Cerebellar nuclear complex (tissue), 1 donor: ENCODE results near the gene TDRD7.

Experiments
- DNase-seq, 2 experiments: peaks; one replicate each; lab custom pipeline; 2025; lab: John Stamatoyannopoulos, UW

The TDRD7 gene

DNA sequence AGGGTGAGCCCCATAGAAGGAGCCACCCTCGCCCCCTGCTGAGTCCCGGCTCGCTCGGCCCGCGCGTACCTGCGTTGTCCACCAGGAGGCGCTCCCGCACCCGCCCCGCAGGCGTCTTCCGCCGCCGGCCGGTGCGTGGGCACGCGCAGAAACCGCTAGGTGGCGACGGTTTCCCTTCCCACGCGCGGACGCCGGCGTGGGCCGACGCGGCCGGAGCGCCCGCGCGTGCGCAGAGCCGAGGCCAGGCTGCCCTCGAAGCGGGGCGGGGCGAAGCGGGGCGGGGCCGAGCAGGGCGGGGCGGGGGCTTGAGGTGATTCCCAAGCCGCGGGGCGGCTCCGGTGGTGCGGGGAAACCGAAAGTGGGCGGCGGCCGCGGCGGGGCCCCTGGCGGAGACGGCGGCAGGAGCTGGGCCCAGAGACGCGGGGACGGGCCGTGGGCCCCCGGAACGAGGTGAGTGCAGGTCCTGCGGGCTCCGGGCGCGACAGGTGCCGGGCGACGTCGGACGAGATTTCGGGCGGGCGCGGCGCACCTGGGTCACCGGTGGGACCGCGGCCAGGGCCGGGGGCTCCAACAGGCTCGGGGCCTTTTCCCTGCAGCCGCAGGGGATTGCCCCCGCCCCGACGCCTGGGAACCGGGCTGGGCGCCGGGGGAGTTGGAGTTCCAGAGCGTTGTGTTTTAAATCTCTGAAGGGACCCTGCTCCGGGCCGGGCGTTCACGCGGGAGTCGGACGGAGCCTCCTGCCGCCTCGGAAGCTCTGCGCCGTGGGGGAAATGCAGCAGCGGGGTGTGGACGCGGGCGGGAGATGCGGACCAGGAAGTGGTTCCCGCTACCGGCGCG is at the start of gene TDRD7:
TSS of gene TDRD7 (plus strand) at position 308 of the 837 bp plus-strand sequence. CDS start 16,370 bp downstream, outside the sequence.
- DNase-seq: peak in 1 of 2 experiments; percentile 16

DNA sequence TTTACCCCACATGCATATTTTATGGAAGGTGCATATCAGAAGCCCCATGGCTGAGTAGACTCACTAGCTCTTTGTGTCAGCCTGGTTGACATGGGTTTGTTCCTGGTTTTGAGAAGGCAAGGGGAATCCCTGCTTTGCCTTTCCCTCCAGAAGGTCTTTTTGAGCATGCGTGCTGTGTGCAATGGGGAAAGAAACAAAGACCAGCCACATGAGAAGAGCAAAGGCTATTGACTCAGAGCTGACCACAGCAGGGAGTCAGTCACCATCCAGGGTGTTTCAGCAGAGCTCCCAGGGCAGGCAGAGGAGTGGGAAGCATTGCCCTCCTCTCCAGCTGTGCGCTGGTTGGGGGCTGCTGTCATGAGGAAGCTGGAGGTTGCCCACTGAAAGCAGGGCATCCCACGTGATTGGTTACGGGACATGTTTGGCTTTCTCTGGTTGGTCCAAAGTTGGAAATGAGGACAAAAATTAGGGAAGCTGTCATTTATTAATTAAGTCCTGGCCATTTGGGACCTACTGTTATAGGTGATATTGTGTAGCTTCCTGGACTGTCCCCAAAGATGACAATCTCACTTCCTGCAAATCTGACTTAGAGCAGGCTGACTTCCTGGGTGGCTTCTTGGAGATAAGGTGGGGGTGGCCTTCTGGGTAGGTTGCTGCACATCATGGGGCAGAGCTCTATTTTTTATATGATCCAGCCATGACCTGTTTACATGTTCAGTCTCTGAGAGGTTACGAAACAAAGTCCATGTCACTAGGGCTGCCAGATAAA is 48.9 kb upstream of the TDRD7 start:
- no peak for DNase-seq

- no peak for DNase-seq
These were observed 48.1 kb upstream of the TDRD7 start for GRCh38 chr9:97363661-97364299.

- DNase-seq: no peak
These were observed 47.0 kb upstream of the TDRD7 start for GRCh38 chr9:97364769-97365490.

GRCh38 chr9:97365634-97366033 is 46.3 kb upstream of the TDRD7 start:
- no peak for DNase-seq

GRCh38 chr9:97366476-97366875 is 45.4 kb upstream of the TDRD7 start:
- DNase-seq: no peak

DNA sequence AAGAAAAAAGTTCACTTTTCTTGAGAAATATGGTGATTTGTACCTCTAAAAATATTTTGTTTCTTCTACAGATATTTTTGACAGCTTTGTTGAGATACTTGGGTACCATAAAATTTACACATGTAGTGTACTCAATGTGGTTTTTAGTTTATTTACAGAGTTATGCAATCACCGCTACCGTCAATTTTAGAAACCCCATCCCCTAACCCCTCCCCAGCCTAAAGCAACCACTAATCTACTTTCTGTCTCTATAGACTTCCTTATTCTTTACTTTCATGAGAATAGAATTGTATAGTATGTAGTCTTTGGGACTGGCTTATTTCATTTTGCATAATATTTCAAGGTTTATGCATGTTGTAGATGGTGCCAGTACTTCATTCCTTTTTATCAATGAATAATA is 45.0 kb upstream of the TDRD7 start:
- DNase-seq: no peak

- no peak for DNase-seq
These were observed 44.2 kb upstream of the TDRD7 start for GRCh38 chr9:97367729-97368128.

DNA sequence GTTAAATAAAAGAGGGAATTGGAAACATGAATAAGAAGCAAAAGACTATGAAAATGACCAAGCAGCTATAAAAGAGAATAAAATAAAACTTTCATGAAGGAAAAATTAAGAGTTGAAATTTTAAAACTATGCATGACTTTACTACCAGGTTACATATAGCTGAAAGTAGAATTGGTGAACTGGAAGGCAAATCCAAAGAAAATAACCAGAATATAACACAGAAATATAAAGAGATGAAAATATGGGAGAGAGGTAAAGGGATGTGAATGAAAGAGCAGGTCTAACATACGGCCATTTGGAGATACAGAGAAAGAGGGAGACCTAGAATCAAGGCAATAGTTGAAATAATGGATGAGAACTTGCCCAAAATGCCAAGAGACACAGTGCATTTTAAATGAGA is 42.9 kb upstream of the TDRD7 start:
- DNase-seq: no peak

- no peak for DNase-seq
These were observed 39.3 kb upstream of the TDRD7 start for GRCh38 chr9:97372580-97372979.

- no peak for DNase-seq
These were observed 38.6 kb upstream of the TDRD7 start for GRCh38 chr9:97373331-97373730.

DNA sequence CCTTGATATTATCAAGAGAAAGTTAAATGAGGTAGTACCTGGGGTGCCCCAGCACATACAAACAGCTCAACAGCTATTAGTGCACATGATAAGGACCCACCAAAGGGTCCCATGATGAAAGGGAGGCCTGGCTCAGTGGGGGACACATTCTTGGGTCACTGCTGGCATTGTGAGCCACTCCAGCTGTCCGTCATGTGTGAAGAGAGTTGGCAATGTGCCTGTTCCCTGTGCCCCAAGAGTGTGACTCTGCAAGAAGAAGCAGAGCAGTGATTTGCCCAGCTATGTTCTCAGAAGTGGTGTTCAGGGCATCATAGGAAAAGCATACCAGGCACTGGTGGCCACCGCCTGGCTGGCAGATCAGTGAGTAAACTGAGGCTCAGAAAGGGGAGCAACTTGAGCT is 37.1 kb upstream of the TDRD7 start:
- no peak for DNase-seq

DNA sequence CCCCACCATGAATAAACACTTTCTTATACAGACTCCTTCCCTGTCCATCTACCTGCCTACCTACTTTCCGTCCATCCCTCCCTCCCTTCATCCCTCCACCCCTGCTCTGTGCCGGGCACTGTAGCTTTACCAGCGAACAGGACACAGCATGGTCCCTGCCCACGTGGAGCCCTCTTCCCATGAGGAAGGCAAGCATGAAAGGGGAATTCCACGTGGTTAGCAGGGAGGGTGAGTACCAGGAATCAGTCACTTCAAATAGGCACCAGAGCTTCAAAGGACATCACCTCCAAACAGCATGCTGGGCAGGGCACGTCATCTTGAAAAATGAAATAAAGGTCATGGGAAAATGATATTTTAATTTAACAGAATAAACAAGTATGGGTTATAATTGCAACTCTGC is 35.0 kb upstream of the TDRD7 start:
- DNase-seq: no peak

DNA sequence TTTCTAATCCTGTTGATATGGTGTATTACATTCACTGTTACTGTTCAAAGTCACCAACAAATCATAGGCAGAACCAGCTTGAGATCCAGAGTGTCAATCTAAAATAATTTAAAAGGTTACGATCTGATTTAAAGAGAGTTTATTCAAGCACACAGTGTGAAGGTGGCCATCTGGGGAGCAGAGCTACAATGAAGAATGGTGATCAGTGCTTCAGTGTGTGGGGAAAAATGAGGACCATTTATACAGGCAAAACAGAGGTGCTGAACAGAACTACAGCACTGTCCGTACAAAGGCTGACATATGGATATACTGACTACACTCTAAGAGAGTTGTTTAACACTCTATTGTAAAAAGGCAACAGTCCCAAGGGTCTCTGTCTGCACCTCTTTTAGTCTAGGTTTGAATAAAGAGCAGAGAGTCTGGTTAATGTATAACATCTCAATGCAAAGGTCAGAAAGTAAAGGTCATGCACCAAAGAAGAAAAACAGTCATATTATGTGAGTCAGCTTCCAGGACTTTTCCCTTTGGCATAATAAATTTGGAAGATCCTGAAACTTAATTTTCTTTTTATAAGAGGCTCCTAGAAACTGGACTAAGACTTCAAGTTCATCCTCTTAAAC is 29.7 kb upstream of the TDRD7 start:
- no peak for DNase-seq

DNA sequence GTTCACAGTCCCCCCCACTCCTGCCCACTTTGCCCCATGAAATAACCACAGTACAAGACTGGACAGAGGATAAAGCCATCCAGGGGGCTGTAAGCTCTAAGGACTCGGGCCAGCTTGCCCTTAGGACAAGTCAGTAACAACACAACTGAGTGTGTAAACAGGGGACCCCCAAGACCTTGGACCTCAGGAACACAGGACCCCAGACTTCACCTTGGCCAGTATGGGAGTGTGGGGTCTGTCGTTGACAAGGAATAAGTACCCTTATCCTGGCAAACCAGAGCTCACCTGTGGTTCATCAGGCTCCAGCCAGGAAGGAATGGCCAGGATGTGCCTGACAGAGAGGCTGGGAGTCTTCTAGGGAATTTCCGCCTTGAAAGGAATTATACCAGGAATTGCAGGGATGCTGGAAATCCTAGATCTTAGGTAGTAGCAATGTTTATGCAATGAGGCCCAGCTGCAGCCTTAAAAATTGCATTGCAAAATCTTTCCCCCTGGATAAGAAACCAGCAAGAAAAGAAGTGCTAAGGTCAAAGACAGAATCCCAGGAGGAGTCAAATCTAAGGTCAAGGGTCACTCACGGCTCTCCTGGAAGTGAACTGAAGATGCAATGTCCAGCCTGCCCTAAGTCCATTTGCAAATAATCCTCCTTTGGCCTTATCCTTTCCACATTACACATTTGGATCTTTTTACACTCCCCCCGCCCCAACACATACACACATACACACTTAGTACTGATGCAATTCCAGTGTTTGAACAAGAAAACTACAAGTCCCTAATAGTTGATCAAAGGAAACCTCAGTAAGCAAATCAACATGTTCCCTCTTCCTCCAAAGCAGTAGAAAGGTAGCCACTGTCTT is 27.3 kb upstream of the TDRD7 start:
- no peak for DNase-seq

DNA sequence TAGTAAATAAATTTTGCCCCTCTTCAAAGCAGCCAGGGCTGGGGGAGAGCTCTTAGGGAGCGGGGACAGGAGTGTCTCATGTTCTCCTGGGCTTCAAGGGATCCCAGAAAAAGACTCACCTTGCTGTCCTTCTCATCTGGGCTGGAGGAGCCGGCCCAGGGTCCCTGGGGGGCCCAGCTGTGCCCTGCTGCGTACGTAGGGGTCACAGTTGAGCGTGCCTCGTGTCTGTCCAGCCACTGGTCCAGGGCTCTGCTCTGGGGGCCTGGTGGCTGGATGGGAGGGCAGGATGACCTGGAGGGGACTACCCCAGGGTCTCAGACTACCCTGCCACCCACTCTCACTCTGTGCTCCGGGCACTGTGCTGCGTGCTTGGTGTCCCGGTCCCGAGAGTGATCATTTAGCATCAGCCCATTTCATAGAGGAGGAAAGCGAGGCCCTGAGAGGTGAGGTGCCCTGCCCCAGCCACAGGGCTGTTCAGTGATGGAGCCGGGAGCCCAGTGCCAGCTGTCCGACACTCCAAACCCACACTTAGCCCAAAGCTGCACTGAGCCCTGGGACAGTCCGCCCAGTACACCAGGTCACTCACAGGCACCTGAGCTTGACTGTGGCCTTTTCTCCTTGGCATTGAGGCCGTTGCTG is 26.2 kb upstream of the TDRD7 start:
- no peak for DNase-seq

DNA sequence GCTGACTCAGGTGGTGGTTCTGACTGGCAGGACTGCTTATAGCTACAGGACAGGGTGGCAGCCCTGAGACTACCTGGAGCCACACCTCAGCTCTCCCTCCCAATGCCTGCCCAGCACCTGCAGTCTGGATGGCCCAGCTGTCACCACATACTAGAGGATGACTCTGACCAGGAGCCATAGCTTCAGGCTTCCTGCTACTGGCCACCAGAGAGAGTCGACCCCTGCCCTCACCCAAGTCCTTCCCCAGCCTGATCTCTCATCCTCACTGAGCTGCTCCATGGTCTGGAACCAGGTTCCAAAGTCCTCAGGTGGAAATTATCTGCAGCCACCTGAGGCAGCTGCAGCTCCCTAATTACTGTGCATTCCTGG is 25.6 kb upstream of the TDRD7 start:
- DNase-seq: no peak

GRCh38 chr9:97386733-97387503 is 25.0 kb upstream of the TDRD7 start:
- no peak for DNase-seq

DNA sequence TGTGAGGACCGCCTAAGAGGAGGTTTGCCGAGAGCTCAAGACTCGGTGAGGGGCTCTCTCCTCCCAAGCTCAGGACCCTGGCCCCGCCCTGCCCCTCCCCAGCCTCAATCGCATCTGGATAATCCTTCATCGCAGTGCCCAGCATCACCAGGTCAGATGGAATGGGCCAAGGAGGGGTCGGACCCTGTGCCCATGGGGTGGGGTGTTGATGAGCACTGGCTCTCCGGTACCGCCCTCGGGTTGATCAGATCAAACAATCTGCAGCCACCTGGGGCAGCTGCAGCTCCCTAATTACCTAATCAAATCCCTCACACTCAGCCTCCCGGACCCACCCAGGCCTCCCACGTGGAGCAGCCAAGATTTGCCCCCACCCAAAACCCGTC is 24.4 kb upstream of the TDRD7 start:
- no peak for DNase-seq
